A673 (cell line): Measurements from ENCODE around the gene NCKAP5. TPM values are rescaled to one million over a fixed set of nuclear protein-coding genes. Genes with fewer than 3 reads are reported as not detected.

ENCODE experiments used
- BruUV-seq: library from RNA; stranded (reverse); fragments of 400-500 nt; replicated peaks from 2 replicates; lab custom pipeline; 2021; lab: Mats Ljungman, UMichigan
- CTCF ChIA-PET: fragments of 300-600 bp; sonication (Branson Sonifier 250); formaldehyde crosslinking; loops from one replicate; lab custom pipeline; 2022; ENCODE audit warnings: antibody characterized with exemption; lab: Charles Lee
- POLR2A ChIA-PET: fragments of 300-600 bp; sonication (Branson Sonifier 250); formaldehyde crosslinking; loops from one replicate; lab custom pipeline; 2022; ENCODE audit warnings: antibody characterized with exemption; ENCODE audit not compliant: low non-redundant PET; lab: Charles Lee
- DNase-seq: peaks from one replicate; pipeline ENCODE4 v3.0.0-alpha.2; 2015; ENCODE audit warnings: low spot score
- H3K27ac ChIP-seq: fragments of 200-600 bp; sonication (generic); 2 replicates; pipeline ENCODE4 v1.5.1; 2016; ENCODE audit warnings: mixed run types, low read depth, mild to moderate bottlenecking, mixed read lengths, antibody characterized with exemption, low read length; ENCODE audit not compliant: poor library complexity, severe bottlenecking
- H3K27me3 ChIP-seq: fragments of 200-600 bp; sonication (generic); replicated peaks from 2 replicates; pipeline ENCODE4 v1.6.1; 2017; ENCODE audit warnings: mixed run types, low read depth, mild to moderate bottlenecking, mixed read lengths, antibody characterized with exemption, low read length; ENCODE audit not compliant: insufficient read depth, poor library complexity
- H3K36me3 ChIP-seq: fragments of 200-600 bp; sonication (generic); 2 replicates; pipeline ENCODE4 v1.6.1; 2016; ENCODE audit warnings: mixed run types, mild to moderate bottlenecking, mixed read lengths, antibody characterized with exemption, low read length; ENCODE audit not compliant: insufficient read depth, poor library complexity, severe bottlenecking
- H3K4me1 ChIP-seq: fragments of 200-600 bp; sonication (generic); 2 replicates; pipeline ENCODE4 v1.6.1; 2017; ENCODE audit warnings: mixed run types, mild to moderate bottlenecking, mixed read lengths, antibody characterized with exemption, low read length; ENCODE audit not compliant: insufficient read depth, poor library complexity, severe bottlenecking
- H3K4me3 ChIP-seq: fragments of 200-600 bp; sonication (generic); 2 replicates; pipeline ENCODE4 v1.5.1; 2016; ENCODE audit warnings: low read depth, mixed run types, mild to moderate bottlenecking, mixed read lengths, low read length; ENCODE audit not compliant: poor library complexity, severe bottlenecking
- H3K9me3 ChIP-seq: fragments of 200-600 bp; sonication (generic); 2 replicates; pipeline ENCODE4 v1.6.1; 2016; ENCODE audit warnings: mixed run types, low read depth, mild to moderate bottlenecking, mixed read lengths, antibody characterized with exemption, low read length; ENCODE audit not compliant: poor library complexity, severe bottlenecking
- EZH2 ChIP-seq: fragments of 200-600 bp; sonication (generic); IDR thresholded peaks from 2 replicates; pipeline ENCODE4 v1.6.1; 2017; ENCODE audit warnings: borderline replicate concordance, low read depth, mild to moderate bottlenecking, mixed read lengths, antibody characterized with exemption, low read length; ENCODE audit not compliant: poor library complexity, severe bottlenecking
- intact Hi-C: fragments of 100-400 bp; cut with micrococcal nuclease; formaldehyde crosslinking; loops from one replicate; pipeline ENCODE4 v1.10.0; 2022; ENCODE audit not compliant: unreplicated experiment
- total RNA-seq: library from RNA; stranded (reverse); gene quantifications from 2 replicates; pipeline ENCODE4 v1.2.3, GENCODE V29; 2021
- TF ChIP-seq, protein P1 (sequence below): fragments of 300-800, 200-600 bp; sonication (generic); conservative IDR thresholded peaks from 2 replicates; pipeline ENCODE4 v1.5.1; 2017; ENCODE audit warnings: low read depth, mild to moderate bottlenecking, antibody characterized with exemption, low read length, moderate library complexity, mixed read lengths

Gene NCKAP5
- total RNA-seq, 1 experiment from 2014 or later: 26.6 TPM

DNA sequence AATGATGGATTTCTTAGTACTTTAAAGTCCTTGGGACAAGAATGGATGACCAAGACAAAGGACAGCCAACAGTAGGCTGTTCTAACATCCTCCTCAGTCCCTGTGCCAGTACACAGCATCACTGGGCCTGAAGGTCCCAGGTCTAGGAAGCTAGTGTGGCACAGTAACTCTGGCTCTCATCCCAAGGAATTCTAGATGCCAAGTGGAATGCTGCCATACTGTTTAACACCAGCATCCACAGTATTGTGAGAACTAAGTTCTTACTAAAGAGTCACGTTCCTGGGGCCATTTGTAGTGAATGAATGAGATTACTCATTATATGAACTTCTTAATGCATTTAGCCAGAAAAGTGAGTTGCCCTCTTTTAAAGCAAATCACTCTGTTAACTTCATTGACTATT is 830.0 kb downstream of the NCKAP5 start:
- POLR2A ChIA-PET: no interaction called here
- no peak overlapping the region for H3K27ac ChIP-seq
- intact Hi-C loops: no loop called here
- BruUV-seq: no TSS peak
- CTCF ChIA-PET: no interaction called here
- no peaks in the 10 kb centered on the region for H3K27me3 ChIP-seq
- TF ChIP-seq, protein P1, sequence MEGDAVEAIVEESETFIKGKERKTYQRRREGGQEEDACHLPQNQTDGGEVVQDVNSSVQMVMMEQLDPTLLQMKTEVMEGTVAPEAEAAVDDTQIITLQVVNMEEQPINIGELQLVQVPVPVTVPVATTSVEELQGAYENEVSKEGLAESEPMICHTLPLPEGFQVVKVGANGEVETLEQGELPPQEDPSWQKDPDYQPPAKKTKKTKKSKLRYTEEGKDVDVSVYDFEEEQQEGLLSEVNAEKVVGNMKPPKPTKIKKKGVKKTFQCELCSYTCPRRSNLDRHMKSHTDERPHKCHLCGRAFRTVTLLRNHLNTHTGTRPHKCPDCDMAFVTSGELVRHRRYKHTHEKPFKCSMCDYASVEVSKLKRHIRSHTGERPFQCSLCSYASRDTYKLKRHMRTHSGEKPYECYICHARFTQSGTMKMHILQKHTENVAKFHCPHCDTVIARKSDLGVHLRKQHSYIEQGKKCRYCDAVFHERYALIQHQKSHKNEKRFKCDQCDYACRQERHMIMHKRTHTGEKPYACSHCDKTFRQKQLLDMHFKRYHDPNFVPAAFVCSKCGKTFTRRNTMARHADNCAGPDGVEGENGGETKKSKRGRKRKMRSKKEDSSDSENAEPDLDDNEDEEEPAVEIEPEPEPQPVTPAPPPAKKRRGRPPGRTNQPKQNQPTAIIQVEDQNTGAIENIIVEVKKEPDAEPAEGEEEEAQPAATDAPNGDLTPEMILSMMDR: no peak
- TF ChIP-seq EZH2: no peak
- peaks cover 7% of the 10 kb centered on the region for H3K4me1 ChIP-seq
- H3K36me3 ChIP-seq: no peaks in the 10 kb centered on the region
- no peak for DNase-seq
- H3K9me3 ChIP-seq: no peaks in the 10 kb centered on the region
- H3K4me3 ChIP-seq: no peak overlapping the region

DNA sequence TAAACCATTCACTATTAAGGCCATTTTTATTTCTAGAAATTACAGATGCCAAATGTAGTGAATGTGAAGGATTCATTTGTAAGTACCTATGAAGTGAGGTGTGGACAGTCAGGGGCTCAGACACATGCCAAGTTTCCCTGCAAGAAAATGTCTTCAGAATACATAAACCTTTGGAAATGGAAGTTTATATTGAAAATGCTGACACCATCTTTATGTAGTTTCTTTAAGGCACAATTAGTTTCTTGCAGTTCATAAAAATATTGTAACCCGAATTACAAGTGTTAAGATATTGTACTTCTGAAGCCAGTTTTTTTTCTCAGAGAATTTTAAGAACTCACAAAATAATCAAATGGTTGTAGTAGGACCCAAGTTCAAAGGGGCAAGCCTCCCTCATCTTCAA is 832.2 kb downstream of the NCKAP5 start:
- Histone ChIP-seq H3K4me3 (no peak overlapping the region), H3K9me3 (no peaks in the 10 kb centered on the region), H3K27ac (no peak overlapping the region), H3K36me3 (no peaks in the 10 kb centered on the region), H3K27me3 (no peaks in the 10 kb centered on the region), H3K4me1 (peaks cover 7% of the 10 kb centered on the region)
- BruUV-seq: no TSS peak
- intact Hi-C loops: no loop called here
- CTCF ChIA-PET: no interaction called here
- no peak for DNase-seq
- TF ChIP-seq EZH2: no peak
- TF ChIP-seq, protein P1: no peak
- POLR2A ChIA-PET: no interaction called here

DNA sequence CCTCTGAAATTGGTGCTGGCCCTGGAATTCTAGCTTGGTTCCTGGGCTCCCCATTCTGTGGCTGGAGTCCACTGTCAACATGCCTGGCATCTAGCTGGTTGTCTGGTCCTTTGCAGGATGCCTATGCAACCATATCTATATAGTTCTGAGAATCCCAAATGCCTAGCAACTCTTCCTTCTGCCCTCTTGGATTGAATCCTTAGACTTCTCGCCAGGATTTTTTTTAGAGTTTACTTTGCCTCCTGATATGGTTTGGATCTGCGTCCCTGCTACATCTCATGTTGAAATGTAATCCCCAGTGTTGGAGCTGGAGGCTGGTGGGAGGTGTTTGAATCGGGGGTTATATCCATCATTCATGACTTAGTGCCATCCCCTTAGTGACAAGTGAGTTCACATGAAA is 833.3 kb downstream of the NCKAP5 start:
- Histone ChIP-seq H3K27me3 (no peaks in the 10 kb centered on the region), H3K4me3 (no peak overlapping the region), H3K4me1 (no peaks in the 10 kb centered on the region), H3K36me3 (no peaks in the 10 kb centered on the region), H3K9me3 (no peaks in the 10 kb centered on the region), H3K27ac (no peak overlapping the region)
- BruUV-seq: no TSS peak
- TF ChIP-seq EZH2: no peak
- TF ChIP-seq, protein P1: no peak
- CTCF ChIA-PET: no interaction called here
- intact Hi-C loops: no loop called here
- POLR2A ChIA-PET: no interaction called here
- DNase-seq: no peak
